Epithelial cell of proximal tubule (primary cell): ENCODE results near the gene MDGA2. TPM values are rescaled to one million over a fixed set of nuclear protein-coding genes. Genes with fewer than 3 reads are reported as not detected.

Source experiments
- DNase-seq: peaks from one replicate; pipeline ENCODE4 v3.0.0-alpha.2; 2011; ENCODE audit warnings: low read depth
- H3K4me3 ChIP-seq: 2 replicates; pipeline ENCODE4 v1.5.1; 2011; ENCODE audit warnings: low read depth, mild to moderate bottlenecking, low read length
- total RNA-seq: library from RNA; depleted of rRNA; stranded (reverse); fragments of >200 nt; gene quantifications from 2 replicates; pipeline ENCODE4 v1.2.3, GENCODE V29; 2015
- TF ChIP-seq, protein P1 (sequence below): conservative IDR thresholded peaks from 2 replicates; pipeline ENCODE4 v1.5.1; 2012; ENCODE audit warnings: low read depth, mild to moderate bottlenecking, low read length

MDGA2 gene
- total RNA-seq, 1 donor from 2014 or later: 0.23 TPM

DNA sequence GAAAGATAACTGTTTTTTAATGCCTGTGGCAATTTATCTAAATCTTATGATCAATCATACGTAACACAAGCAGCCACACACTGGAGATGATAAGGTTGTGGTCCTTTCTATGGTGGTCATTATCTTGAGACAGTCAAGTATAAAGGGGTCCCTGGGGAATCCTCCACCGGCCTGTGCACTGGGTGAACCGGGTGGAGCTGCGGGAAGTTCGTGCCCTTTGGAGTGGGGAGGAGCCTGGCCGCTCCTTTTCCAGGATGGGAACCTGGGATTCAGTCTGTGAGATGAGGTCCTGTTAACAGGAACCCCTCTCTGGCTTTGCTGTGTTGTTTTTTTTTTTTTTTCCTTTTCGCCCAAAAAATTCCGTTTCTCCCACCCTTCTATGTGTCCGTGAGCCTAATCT, 856.3 kb downstream of the MDGA2 start:
- no peak overlapping the region for H3K4me3 ChIP-seq
- TF ChIP-seq, protein P1, sequence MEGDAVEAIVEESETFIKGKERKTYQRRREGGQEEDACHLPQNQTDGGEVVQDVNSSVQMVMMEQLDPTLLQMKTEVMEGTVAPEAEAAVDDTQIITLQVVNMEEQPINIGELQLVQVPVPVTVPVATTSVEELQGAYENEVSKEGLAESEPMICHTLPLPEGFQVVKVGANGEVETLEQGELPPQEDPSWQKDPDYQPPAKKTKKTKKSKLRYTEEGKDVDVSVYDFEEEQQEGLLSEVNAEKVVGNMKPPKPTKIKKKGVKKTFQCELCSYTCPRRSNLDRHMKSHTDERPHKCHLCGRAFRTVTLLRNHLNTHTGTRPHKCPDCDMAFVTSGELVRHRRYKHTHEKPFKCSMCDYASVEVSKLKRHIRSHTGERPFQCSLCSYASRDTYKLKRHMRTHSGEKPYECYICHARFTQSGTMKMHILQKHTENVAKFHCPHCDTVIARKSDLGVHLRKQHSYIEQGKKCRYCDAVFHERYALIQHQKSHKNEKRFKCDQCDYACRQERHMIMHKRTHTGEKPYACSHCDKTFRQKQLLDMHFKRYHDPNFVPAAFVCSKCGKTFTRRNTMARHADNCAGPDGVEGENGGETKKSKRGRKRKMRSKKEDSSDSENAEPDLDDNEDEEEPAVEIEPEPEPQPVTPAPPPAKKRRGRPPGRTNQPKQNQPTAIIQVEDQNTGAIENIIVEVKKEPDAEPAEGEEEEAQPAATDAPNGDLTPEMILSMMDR: no peak
- no peak for DNase-seq

DNA sequence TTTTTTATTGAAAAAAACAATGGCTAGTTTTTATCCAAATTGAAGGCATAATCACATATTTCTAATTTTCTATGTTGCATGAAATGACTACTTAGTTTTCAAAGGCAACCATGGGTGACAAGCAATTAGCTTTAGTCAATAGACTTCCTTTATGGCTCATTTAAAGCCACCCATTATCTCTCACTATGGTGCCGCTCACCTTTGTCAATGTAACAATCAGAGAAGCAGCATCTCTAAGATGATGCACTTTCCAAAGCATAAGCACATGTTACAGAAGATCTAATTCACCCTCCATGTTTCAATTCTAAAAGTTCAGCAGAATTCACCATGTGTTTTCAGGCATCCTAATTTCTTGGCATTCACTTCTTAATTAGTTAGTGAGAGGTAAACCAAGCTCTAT, 857.3 kb downstream of the MDGA2 start:
- DNase-seq: no peak
- no peak overlapping the region for H3K4me3 ChIP-seq
- TF ChIP-seq, protein P1: no peak

DNA sequence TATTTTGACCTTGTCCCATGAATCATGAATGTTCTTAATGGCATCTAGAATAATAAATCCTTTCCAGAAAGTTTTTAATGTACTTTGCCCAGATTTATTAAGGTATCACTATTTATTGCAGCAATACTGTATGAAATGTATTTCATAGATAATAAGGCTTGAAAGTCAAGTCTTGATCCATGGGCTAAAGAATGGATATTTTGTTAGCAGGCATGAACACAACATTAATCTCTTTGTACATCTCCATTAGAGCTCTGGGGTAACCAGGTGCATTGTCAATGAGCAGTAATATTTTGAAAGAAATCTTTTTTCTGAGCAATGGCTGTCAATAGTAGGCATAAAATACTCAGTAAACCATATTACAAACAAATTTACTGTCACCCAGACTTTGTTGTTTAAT, 882.3 kb downstream of the MDGA2 start:
- H3K4me3 ChIP-seq: no peak overlapping the region
- TF ChIP-seq, protein P1: no peak
- no peak for DNase-seq
